Neural cell (in vitro differentiated cells): ENCODE results near the gene SRF. TPM values are rescaled to one million over a fixed set of nuclear protein-coding genes. Genes with fewer than 3 reads are reported as not detected.

Experiments used
- H2AFZ ChIP-seq: fragments of 200-600, 300-800 bp; sonication (generic), shearing (Covaris generic); 2 replicates; pipeline ENCODE4 v1.6.0; 2014; ENCODE audit warnings: low read depth, mild to moderate bottlenecking, antibody characterized with exemption, low read length, moderate library complexity
- H3F3A ChIP-seq: fragments of 200-600 bp; shearing (Covaris generic); 2 replicates; pipeline ENCODE4 v1.6.1; 2016; ENCODE audit warnings: mild to moderate bottlenecking, moderate library complexity, mixed read lengths, antibody characterized with exemption, low read length; ENCODE audit not compliant: insufficient read depth, poor library complexity, severe bottlenecking
- H3K27ac ChIP-seq: fragments of 200-600, 300-800 bp; sonication (generic), shearing (Covaris generic); 2 replicates; pipeline ENCODE4 v1.5.1; 2014; ENCODE audit warnings: mild to moderate bottlenecking, low read length, moderate library complexity
- H3K27me3 ChIP-seq: fragments of 300-800, 200-600 bp; sonication (generic), shearing (Covaris generic); 2 replicates; pipeline ENCODE4 v1.6.0; 2014; ENCODE audit warnings: mild to moderate bottlenecking, low read depth, low read length, moderate library complexity; ENCODE audit not compliant: insufficient read depth
- H3K36me3 ChIP-seq: fragments of 300-800, 200-600 bp; sonication (generic), shearing (Covaris generic); 2 replicates; pipeline ENCODE4 v1.5.1; 2014; ENCODE audit warnings: mild to moderate bottlenecking, antibody characterized with exemption, low read length, moderate library complexity; ENCODE audit not compliant: insufficient read depth
- H3K4me2 ChIP-seq: fragments of 300-800, 200-600 bp; sonication (generic), shearing (Covaris generic); 2 replicates; pipeline ENCODE4 v1.6.0; 2014; ENCODE audit warnings: mild to moderate bottlenecking, low read length
- H3K4me3 ChIP-seq: fragments of 300-800, 200-600 bp; sonication (generic), shearing (Covaris generic); 2 replicates; pipeline ENCODE4 v1.5.1; 2014; ENCODE audit warnings: mild to moderate bottlenecking, low read length, moderate library complexity
- H3K79me2 ChIP-seq: fragments of 200-600 bp; shearing (Covaris generic); replicated peaks from 2 replicates; pipeline ENCODE4 v1.6.0; 2014; ENCODE audit warnings: mild to moderate bottlenecking, low read length, moderate library complexity; ENCODE audit not compliant: insufficient read depth
- H3K9ac ChIP-seq: fragments of 300-800, 200-600 bp; sonication (generic), shearing (Covaris generic); 2 replicates; pipeline ENCODE4 v1.6.1; 2016; ENCODE audit warnings: mild to moderate bottlenecking, low read length, mixed read lengths
- H3K9me2 ChIP-seq: fragments of 200-600 bp; shearing (Covaris generic); 2 replicates; pipeline ENCODE4 v1.6.1; 2016; ENCODE audit warnings: mild to moderate bottlenecking, low read length, mixed read lengths; ENCODE audit not compliant: insufficient read depth
- H3K9me3 ChIP-seq: fragments of 200-600, 300-800 bp; sonication (generic), shearing (Covaris generic); 2 replicates; pipeline ENCODE4 v1.6.1; 2016; ENCODE audit warnings: mild to moderate bottlenecking, mixed run types, low read length, moderate library complexity, mixed read lengths
- H4K20me1 ChIP-seq: fragments of 200-600 bp; shearing (Covaris generic); 2 replicates; pipeline ENCODE4 v1.6.1; 2016; ENCODE audit warnings: mild to moderate bottlenecking, mixed run types; ENCODE audit not compliant: insufficient read depth
- CTCF ChIP-seq: fragments of 450-650 bp; IDR thresholded peaks from 2 replicates; pipeline ENCODE4 v1.5.1; 2014; ENCODE audit warnings: antibody characterized with exemption, mild to moderate bottlenecking, moderate library complexity; ENCODE audit not compliant: poor library complexity, severe bottlenecking
- EP300 ChIP-seq: fragments of 450-650 bp; conservative IDR thresholded peaks from 2 replicates; pipeline ENCODE4 v1.6.1; 2014; ENCODE audit warnings: antibody characterized with exemption, mild to moderate bottlenecking, moderate library complexity; ENCODE audit not compliant: poor library complexity, severe bottlenecking
- EZH2 ChIP-seq: fragments of 200-600, 300-800 bp; shearing (Covaris generic), sonication (generic); IDR thresholded peaks from 2 replicates; pipeline ENCODE4 v1.6.1; 2014; ENCODE audit warnings: antibody characterized with exemption, low read length, borderline replicate concordance, mild to moderate bottlenecking; ENCODE audit not compliant: insufficient read depth, poor library complexity, severe bottlenecking
- MXI1 ChIP-seq: fragments of 450-650 bp; conservative IDR thresholded peaks from 2 replicates; pipeline ENCODE4 v1.6.1; 2014; ENCODE audit warnings: antibody characterized with exemption, mild to moderate bottlenecking; ENCODE audit not compliant: poor library complexity, severe bottlenecking
- POLR2AphosphoS5 ChIP-seq: IDR thresholded peaks from 2 replicates; pipeline ENCODE4 v1.6.1; 2012
- RAD21 ChIP-seq: fragments of 450-650 bp; conservative IDR thresholded peaks from 2 replicates; pipeline ENCODE4 v1.6.1; 2014; ENCODE audit warnings: antibody characterized with exemption, mild to moderate bottlenecking, moderate library complexity
- REST ChIP-seq: IDR thresholded peaks from 2 replicates; pipeline ENCODE4 v1.6.1; 2012; ENCODE audit warnings: borderline replicate concordance
- SMC3 ChIP-seq: fragments of 450-650 bp; conservative IDR thresholded peaks from 2 replicates; pipeline ENCODE4 v1.6.1; 2014; ENCODE audit warnings: antibody characterized with exemption, mild to moderate bottlenecking, moderate library complexity; ENCODE audit not compliant: poor library complexity
- TAF1 ChIP-seq: IDR thresholded peaks from 2 replicates; pipeline ENCODE4 v1.6.1; 2012; ENCODE audit warnings: low read depth
- polyA plus RNA-seq: library from polyadenylated mRNA; depleted of rRNA; stranded (reverse); fragments of >200 nt; gene quantifications from 2 replicates; pipeline ENCODE4 v1.2.3, GENCODE V29; 2014

Gene SRF
- polyA plus RNA-seq, 1 donor from 2014 or later = 24.8 TPM

DNA sequence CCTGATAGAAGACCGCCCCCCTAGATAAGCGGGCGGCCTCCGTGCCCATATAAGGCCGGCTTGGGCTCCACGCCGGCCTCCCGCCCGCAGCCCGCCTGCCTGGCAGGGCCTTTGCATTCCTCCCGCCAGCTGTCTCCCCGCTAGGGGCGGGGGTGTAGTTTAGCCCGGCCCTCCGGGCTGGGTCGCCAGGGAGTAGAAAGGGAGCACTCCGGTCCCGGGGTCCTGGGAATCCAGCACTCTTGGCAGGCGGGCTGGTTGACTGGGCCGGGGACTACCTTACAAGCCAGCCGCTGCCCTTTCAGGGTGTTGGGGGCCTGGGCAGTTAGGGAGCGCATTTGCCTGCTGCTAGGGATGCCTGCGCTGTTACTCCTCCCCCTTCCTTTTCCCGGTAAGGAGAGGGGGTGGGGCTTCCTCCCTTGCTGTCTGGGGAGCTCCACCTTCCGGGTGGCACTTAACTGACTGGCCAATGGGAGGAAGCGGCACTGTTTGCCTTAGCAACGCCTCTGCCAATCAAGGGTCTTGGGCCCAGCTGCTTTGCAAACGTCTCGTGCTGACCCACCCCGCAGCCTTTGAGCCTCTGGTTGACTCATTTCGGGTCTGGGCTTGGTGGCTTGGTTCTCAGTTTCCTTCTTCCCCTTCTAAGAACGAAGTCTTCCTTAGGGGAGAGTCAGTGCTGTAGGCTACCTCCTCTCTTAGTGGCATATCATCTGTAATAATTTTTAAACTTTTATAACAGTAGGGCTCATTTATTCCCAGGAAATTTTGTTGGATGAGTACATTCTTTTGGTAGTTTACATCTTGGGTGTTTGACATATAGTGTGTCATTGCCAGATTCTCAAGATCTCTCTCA, 3.4 kb downstream of the SRF start:
- Histone ChIP-seq H3K4me2 (peak overlapping the region; percentile 84), H3K27me3 (no peaks in the 10 kb centered on the region), H3K9me3 (no peaks in the 10 kb centered on the region), H3K79me2 (peaks cover 35% of the 10 kb centered on the region), H3F3A (no peaks in the 10 kb centered on the region), H3K4me3 (peak overlapping the region; percentile 98), H3K9me2 (no peaks in the 10 kb centered on the region), H3K36me3 (no peaks in the 10 kb centered on the region), H4K20me1 (peaks cover 18% of the 10 kb centered on the region), H3K27ac (peak overlapping the region; percentile 92), H2AFZ (no peak overlapping the region), H3K9ac (peak overlapping the region; percentile 99)
- no peak for TF ChIP-seq RAD21
- TF ChIP-seq MXI1 = peak; percentile 88
- peak; percentile 72 for TF ChIP-seq POLR2AphosphoS5

GRCh38 chr6:43175676-43176422, 4.8 kb downstream of the SRF start:
- H4K20me1 ChIP-seq = peaks cover 18% of the 10 kb centered on the region
- no peaks in the 10 kb centered on the region for H3K9me3 ChIP-seq
- TF ChIP-seq REST (no peak), RAD21 (no peak), SMC3 (no peak), POLR2AphosphoS5 (no peak), EZH2 (no peak), TAF1 (no peak), MXI1 (no peak), CTCF (no peak), EP300 (no peak)
- H3K27me3 ChIP-seq = no peaks in the 10 kb centered on the region
- H2AFZ ChIP-seq = no peak overlapping the region
- H3K27ac ChIP-seq = no peak overlapping the region
- no peak overlapping the region for H3K4me2 ChIP-seq
- no peak overlapping the region for H3K4me3 ChIP-seq
- no peak overlapping the region for H3K9ac ChIP-seq
- H3F3A ChIP-seq = no peaks in the 10 kb centered on the region
- H3K9me2 ChIP-seq = no peaks in the 10 kb centered on the region
- peaks cover 35% of the 10 kb centered on the region for H3K79me2 ChIP-seq
- no peaks in the 10 kb centered on the region for H3K36me3 ChIP-seq
